AG20443 (cell line): ENCODE data around the gene KIRREL3.

Experiments
- DNase-seq: peaks from one replicate; pipeline ENCODE4 v3.0.0; 2012; ENCODE audit warnings: low spot score, mixed read lengths

KIRREL3 gene

DNA sequence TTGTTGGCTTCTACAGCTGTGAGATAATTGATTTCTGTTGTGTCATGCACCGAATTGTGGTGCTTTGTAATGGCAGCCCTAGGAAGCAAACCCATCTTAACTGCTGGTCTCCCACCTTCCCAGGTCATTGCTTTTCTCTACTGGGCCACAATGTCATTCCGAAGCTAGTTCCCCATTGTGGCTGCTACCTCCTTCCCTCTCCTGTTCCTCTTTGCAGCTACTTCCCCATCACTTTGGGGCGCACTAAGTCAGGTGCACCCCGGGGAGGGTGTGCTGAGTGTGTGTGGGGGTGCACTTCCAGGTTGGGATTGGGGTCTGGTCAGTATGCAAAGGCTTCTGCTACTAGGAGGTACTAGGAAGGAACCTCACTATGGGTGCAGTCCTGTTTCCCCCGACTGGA lies 535.8 kb downstream of the KIRREL3 start:
- no peak for DNase-seq

DNA sequence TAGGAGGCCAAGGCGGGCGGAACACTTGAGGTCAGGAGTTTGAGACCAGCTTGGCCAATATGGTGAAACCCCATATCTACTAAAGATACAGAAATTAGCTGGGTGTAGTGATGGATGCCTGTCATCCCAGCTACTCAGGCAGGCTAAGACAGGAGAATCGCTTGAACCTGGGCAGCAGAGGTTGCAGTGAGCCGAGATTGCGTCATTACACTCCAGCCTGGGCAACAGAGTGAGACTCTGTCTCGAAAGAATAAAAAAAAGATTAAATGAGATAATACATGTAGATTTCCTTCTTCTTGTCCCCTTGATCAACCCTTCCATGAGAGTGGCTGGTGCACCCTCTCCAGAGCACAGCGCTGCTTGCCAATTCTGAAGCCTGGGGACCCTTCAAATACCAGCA lies 538.1 kb downstream of the KIRREL3 start:
- DNase-seq = no peak

DNA sequence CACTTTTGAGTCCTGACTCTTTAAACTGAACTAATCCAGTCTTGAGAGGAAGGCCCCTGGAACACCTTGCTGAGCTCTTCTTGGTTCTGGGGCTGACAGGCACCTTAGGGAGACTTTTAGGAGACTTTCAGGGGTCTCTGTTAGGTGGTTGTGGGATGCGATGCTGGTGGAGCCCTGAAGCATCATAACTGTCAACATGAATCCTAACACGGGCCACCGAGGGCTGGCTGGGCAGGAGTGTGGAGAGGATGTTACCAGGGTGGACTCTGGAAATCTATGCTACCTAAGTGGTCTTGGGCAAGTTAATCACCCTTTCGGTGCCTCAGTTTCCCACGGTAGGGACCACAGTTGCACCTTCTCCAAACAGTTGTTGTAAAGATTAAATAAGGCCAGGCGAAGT lies 538.6 kb downstream of the KIRREL3 start:
- DNase-seq = no peak

DNA sequence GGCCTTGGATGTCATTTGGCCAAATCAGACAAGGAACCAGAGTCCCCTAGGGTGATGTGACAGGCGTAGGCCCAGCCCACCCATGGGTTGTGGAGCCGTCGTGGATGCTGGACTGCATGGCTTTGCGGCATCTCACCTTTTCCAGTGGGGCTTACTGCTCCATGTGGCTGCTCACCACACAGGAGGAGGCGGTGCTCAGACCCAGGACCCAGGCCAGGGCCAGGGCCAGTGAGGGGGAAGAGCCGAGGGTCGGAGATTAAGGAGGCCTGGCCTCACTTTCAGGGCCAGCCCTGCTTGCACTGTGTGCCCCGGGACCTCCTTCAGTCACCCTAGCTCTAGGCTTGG lies 539.5 kb downstream of the KIRREL3 start:
- DNase-seq = no peak

DNA sequence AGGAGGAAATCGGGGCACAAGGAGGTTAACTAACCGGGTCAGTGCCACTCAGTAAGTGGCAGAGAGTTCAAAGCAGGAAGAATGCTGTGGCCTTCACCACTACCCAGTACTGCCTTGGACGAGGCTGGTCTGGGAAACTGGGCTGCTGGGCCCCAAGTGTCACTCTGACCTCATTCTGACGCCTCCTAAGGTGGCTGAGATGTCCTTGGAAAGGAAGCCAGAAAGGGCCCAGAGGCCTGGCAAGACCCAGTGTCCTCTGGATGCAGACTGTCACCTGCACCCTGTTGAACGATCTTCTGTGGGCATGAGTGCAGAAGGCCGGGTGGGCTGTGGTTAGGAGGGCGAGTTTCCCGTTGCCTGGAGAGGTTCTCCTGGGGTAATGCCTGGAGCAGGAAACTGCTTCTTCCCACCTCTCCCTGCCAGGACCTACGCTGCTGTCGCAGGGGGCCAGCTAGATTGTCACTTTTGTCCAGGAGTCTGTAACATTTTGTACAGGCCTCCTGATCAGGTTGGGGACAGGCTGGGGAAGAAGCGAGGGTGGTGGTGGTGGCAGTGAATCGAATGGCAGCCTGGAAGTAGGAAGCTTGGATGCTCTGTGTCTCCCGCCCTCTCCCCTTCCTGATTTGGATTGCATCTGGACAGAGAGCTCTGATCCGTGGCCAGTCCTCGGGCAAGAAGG lies 540.0 kb downstream of the KIRREL3 start:
- DNase-seq = no peak

DNA sequence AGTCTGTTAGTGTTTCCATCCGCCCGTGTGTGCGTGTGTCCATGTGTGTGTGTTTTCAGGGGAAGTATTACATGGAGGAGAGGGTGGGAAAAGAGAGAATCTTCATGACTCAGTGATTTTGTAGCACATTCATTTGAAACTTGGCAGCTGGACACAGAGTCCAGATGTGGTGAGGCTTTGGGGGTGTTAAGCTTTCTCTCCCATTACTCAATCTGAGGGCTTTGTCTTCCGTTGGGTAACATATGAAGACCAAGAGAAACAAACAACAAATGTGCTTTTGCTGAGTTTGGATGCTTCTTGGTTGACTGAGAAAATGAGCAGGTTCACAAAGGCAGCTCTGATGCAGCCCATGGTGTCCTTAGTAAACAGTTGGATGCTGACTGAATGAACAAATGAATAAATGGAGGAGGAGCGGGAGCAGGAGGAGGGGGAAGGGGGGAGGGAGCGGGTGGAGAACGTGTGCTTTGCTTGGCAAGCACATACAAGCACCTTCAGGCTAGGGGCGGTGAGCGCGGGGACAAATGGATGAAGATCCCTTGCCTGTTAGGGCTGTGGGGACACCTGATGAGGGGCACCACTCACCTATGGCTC lies 540.8 kb downstream of the KIRREL3 start:
- DNase-seq = peak; percentile 76

DNA sequence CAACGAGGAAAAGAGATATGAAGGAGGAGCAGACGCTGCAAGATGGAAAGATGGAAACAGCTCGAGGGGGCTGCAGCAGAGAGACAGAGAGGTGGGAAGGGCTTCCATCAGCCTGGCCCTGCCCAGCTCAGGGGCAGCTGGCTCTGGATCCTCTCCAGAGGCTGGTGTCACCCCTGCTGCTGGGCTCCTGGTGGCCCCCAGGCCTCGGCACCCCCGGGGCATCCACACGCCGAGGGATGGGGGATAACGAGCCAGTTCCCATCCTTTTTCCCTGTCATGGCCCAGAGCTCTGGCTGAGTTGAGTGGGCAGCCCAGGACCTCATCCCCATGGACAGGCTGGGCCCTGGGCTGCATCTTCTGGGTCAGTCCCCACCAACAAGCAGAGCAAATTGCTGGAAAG lies 542.8 kb downstream of the KIRREL3 start:
- no peak for DNase-seq

DNA sequence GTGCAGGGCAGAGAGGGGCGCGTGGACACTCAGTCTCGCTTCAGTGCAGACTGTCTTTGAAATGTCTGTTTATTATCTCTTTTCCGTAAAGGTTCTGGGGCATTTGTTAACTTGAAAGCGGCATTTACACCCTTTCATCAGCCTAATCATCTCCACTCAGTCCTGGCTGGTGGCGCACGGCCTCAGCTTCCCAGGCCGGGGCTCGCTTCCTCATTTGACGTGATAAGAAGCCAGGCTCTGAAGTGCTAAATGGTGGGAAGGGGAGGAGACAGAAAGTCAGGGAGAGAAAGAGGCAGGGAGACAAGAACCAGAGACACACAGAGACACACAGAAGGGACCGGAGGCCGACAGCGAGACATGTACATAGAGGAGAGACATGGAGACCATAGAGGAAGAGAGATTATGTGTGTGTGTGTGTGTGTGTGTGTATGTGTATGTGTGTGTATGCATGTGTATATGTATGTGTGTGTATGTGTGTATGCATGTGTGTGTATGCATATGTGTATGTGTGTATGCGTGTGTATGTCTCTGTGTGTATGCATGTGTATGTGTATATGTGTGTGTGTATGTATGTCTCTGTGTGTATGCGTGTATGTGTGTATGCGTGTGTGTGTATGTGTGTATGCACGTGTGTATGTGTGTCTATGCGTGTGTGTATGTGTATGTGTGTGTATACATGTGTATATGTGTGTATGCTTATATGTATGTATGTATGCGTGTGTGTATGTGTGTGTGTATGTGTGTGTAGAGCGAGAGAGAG lies 543.6 kb downstream of the KIRREL3 start:
- DNase-seq = no peak

DNA sequence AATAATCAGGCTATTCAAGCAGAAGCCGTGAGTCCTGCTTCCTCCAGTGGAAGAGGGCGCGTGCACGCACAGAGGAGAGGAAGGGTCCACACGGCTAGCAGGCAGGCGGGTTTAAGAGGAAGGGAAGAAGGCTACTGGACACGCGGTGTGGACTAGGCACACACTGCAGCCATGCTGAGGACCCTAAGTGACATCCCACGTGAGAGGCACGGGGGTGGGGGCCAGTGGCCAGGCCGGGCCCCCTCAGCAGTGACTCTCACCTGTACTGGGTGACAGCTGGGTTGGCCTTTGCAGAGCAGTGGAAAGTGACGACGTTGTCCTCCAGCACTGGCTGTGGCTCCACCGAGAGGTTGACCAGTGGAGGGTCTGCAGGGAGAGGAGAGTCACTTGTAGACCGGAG lies 544.5 kb downstream of the KIRREL3 start:
- DNase-seq = no peak

DNA sequence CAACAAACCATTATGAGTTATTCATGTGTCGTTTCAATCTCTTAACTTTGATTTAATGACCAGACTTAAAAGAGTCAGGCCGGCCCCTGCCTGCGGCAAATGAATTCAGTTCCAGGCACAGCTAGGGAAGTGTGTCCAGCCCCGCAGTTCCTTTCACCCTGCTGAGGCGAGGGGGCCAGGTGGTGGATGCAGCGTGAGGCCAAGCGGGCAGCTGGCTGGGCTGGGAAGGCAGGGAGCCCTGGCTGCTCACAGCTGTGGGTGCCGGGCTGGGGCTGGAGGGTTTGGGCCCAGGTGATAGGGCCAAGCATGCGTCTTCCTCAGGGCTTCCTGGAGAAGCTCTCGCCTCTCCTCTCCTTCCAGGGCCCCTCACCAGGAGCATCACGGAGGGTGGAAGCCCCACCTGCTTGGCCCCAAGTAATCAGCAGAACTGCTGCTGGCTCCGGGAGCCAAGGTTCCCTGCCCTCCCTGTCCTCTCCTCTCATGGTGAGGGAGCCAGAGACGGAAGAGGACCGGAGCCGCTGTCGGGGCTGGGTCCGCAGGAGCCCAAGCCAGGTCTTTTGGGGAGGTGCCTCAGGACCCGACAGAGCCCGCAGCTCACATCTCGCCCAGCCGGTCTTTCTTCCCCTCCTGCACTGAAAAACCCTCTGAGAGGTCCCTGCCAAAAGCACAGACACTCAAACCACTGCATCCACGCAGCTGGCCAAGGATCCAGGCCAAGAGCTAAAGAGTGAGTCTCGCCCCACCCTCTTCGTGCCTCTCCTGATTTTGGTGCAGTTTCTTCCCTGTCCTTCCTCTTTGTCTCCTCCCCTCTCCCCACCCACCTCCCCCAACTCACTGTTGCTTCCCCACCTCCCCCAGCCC lies 548.1 kb downstream of the KIRREL3 start:
- DNase-seq = no peak

DNA sequence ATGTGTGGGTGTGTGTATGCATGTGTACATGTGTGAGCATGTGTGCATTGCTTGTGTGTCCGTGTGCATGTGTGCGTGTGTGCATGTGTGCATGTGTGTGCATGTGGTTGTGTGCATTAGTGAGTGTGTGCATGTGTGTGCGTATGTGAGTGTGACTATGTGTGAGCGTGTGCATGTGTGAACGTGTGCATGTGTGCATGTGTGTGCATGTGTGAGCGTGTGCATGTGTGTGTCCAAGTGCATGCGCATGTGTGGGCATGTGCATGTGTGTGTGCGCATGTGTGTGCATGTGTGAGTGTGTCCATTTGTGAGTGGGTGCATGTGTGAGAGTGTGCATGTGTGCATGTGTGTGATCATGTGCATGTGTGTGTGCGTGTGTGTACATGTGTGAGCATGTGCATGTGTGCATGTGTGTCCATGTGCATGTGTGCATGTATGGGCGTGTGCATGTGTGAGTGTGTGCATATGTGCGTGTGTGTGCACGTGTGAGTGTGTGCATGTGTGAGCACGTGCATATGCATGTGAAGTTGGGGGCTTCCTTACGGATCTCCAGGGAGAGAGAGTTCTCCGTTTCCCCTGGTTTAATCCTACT lies 549.3 kb downstream of the KIRREL3 start:
- no peak for DNase-seq

DNA sequence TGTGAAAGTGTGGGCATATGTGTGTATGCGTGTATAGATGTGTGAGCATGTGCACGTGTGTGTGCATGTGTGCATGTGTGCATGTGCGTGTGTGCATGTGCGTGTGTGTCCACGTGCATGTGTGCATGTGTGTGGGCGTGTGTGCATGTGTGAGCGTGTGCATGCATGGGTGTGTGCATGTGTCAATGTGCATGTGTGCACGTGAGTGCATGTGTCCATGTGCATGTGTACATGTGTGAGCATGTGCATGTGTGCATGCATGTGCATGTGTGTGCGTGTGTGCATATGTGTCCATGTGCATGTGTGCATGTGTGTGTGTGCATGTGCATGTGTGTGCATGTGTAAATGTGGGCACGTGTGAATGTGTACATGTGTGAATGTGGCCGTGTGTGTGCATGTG lies 549.8 kb downstream of the KIRREL3 start:
- DNase-seq = no peak

DNA sequence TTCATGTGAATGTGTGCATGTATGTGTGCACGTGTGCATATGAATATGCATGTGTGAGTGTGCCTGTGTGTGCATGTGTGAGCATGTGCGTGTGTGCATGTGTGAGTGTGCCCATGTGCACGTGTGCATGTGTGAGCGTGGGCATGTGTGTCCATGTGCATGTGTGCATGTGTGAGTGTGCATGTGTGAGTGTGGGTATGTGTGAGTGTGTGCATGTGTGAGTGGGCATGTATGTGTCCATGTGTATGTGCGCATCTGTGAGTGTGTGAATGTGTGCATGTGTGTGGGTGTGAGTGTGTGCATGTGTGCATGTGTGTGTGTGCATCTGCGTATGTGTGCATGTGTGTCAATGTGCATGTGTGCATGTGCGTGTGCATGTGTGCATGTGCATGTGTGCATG lies 550.4 kb downstream of the KIRREL3 start:
- DNase-seq = no peak

DNA sequence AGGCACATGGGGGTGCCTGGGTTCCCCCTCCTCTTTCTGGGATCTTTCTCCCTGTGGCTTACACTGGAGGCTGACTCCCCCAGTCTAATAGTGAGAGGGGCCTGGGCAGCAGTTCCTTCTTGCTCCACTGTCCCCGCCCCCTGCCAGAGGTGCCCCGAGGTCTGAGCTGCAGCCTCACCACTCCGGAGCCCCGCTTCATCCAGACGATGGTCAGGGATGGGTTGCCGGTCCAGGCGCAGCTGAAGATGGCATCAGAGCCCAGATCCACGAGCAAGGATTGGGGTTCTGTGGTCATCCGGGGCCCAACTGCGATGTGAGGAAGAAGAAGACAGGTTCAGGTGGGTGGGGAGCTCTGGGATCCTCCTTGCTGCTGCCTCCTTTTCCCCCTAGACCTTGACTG lies 554.0 kb downstream of the KIRREL3 start:
- no peak for DNase-seq

DNA sequence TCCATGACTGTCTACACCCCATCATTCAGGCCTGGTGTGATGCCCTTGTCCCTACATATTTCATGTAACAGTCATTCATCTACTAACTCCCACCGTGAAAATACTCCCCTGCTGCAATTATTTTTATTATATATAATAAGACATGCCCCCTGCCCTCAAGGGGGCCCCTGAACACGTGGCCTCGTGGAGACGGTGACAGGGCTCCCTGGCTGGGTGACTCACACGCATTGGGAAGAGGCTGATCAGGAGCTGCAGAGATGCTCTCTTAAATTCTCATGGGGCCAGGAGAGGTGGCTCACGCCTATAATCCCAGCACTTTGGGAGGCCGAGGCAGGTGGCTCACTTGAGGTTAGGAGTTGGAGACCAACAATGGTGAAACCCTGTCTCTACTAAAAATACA lies 556.5 kb downstream of the KIRREL3 start:
- DNase-seq = no peak

DNA sequence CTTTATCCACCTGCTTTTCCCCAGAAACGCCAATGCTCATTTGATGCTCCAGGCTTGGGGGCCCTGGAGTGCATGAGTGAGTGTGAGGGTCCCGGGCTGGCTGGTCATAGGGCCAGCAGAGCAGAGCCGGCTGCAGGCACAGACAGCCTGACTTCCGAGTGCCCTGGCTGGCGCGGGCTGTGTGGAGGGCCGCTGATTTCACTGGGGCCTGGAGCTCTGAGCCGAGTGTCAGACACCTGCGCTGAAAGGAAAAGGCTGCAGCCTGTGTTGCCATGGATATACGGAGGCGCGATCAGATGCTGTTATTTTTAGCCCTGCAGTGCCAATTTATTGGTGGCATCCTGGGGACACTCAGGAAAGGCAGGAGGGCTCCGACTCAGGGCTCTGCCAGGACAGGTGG lies 557.5 kb downstream of the KIRREL3 start:
- DNase-seq = no peak

DNA sequence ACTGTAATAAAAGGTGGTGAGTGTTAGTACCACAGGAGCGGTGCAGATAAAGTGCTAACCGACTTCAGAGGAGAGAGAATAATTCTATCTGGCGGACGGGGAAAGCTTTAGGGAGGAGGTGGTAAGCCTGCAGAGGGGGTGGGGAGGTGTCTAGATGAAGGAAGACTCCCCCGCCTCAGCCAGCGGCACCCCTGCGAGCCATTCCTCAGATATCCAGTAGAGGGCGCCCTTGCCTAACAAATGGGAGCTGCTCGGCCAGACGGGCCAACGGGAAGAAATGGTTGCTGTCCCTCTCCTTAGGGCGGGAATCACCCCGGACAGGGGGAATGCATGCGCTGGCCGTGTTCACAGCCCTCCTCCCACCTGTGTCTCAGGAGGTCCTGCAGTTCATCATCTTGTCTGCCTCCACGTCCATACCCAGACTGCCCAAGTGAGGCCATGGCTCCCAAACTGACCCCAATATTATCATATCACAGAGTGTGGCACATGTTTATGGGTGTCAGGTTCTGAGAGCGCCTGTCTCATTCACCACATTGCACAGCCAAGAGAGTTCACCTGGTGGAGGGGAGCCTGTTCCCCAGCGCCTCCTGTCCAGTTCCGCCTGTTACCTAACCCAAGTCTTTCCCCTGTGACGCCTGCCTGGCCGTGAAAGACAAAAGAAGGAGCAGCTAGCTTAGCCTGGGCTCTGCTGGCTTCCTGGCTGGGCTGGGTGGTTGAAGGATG lies 559.6 kb downstream of the KIRREL3 start:
- peak; percentile 94 for DNase-seq

DNA sequence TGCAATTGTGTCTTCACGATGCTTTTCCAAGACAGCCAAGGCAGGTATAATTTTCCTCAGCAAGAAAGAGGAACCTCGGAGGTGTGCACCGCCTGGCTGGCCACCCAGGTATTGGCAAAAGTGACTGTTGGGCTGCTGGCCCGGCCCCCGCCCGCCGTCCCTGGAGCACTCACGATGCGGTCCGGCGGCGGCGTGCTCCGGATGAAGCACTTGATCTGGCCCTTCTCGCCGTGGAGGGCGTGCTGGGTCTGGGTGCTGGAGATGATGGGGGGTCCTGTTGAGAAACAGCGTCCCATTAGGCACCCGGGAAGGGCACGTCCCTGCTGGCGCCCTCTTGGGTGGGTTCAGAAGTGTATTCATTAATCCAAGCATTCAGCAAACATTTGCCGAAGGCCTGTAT lies 560.3 kb downstream of the KIRREL3 start:
- no peak for DNase-seq

DNA sequence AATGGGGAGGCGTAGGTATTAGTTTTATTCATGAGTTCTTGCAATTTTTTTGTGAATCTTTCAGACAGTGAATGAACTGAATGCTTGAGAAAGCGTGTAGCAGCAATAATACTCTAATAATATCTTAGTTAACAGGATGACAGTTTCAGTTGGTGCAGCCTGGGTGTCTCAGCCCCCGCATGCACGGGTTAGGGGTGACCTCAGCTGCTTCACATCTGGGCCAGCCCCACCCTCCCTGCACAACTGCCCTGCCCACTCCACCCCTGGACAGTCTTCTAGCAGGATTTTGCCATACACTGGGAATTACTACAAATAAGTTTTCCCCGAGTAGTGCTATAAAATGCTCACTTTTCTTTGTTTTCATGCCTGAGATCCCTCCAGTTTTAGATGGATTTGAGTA lies 561.9 kb downstream of the KIRREL3 start:
- DNase-seq = peak; percentile 49

DNA sequence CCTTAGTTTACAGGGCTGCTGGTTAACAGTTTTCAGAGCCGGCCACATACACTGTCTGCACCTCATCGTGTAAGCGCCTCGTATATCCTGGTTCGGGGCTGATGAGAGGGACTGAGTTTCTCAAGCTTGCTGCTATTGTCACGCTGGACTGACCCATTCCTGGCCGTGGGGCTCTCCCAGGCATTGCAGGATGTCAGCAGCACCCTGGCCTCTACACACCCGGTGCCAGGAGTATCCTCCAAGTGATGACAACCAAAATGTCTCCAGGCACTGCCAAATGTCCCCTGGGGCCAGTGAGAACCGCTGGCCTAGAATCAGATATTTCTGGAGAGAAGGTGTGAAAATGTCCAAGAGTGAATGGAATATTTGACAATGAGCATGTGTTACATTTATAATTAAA lies 562.3 kb downstream of the KIRREL3 start:
- DNase-seq = no peak

DNA sequence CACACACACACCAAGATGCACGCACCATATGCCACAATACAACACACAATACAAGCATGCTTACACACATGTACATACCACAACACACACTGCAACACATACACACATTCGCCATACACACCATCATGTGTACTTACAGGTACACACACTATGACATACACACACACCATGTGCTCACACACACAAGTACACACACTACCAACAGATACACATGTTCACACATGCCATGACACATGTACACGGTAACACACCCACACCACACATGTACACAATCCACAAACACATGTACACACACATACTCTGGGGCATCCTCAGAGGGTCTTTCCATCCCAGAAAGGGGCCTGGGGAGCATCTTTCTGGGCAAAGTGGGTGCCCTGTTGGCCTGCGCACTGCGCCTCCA lies 562.8 kb downstream of the KIRREL3 start:
- no peak for DNase-seq
